NB4 (cell line): ENCODE data around the gene RGL2.
"Not testable (repeated sequence)": the region's sequence is repeated elsewhere in the genome, so short reads cannot be mapped to it uniquely, and the experiment has no call there.

Experiments used
- DNase-seq: peaks from one replicate; pipeline ENCODE4 v3.0.0; 2010; ENCODE audit warnings: low read depth
- H3K4me3 ChIP-seq: one replicate; pipeline ENCODE4 v1.5.1; 2011; ENCODE audit warnings: mild to moderate bottlenecking, low read depth, low read length, moderate library complexity
- CTCF ChIP-seq: IDR thresholded peaks from one replicate; pipeline ENCODE4 v1.5.1; 2012; ENCODE audit warnings: low read depth, low read length
- MAX ChIP-seq: IDR thresholded peaks from 2 replicates; pipeline ENCODE4 v1.6.1; 2011; ENCODE audit warnings: low read depth, low read length
- MYC ChIP-seq: IDR thresholded peaks from 2 replicates; pipeline ENCODE4 v1.6.1; 2011; ENCODE audit warnings: low read depth, low read length
- POLR2A ChIP-seq: IDR thresholded peaks from 2 replicates; pipeline ENCODE4 v1.6.1; 2011; ENCODE audit warnings: mild to moderate bottlenecking; ENCODE audit not compliant: insufficient read length; ENCODE audit errors: extremely low read depth

The RGL2 gene

GRCh38 chr6:33298773-33299236 is at the start of gene RGL2:
TSS of gene RGL2 (minus strand) at chr6:33298942. CDS start at chr6:33298610, 332 bp downstream.
- peak; percentile 92 for DNase-seq
- H3K4me3 ChIP-seq, result peak within 1 kb of the TSS; percentile 83
- TF ChIP-seq MAX, result 0 out of 2 replicates have a peak, but pooled peaks have one; percentile 11
- TF ChIP-seq POLR2A, result peak; percentile 16
- TF ChIP-seq CTCF, result no peak
- 0 out of 2 replicates have a peak, but pooled peaks have one; percentile 34 for TF ChIP-seq MYC

- no peak for TF ChIP-seq POLR2A
- TF ChIP-seq MAX, result no peak
- TF ChIP-seq MYC, result no peak
- no peak for TF ChIP-seq CTCF
- H3K4me3 ChIP-seq, result no peak overlapping the region
- DNase-seq, result no peak
These were observed 49.1 kb upstream of the RGL2 start for GRCh38 chr6:33347816-33348215.

- DNase-seq, H3K4me3 ChIP-seq: not testable (repeated sequence)
These were observed 48.2 kb upstream of the RGL2 start for GRCh38 chr6:33346972-33347371.

GRCh38 chr6:33344701-33345697 is 46.3 kb upstream of the RGL2 start:
- DNase-seq, result peak; percentile 80
- no peak overlapping the region for H3K4me3 ChIP-seq
- TF ChIP-seq MAX, result no peak
- no peak for TF ChIP-seq POLR2A
- TF ChIP-seq MYC, result no peak
- TF ChIP-seq CTCF, result peak; percentile 55

- no peak for TF ChIP-seq POLR2A
- no peak for TF ChIP-seq CTCF
- TF ChIP-seq MAX, result no peak
- no peak for TF ChIP-seq MYC
- DNase-seq, result no peak
- H3K4me3 ChIP-seq, result no peak overlapping the region
These were observed 45.3 kb upstream of the RGL2 start for GRCh38 chr6:33343953-33344611.

GRCh38 chr6:33343606-33343952 is 44.8 kb upstream of the RGL2 start:
- not testable (repeated sequence) for DNase-seq

GRCh38 chr6:33339193-33339592 is 40.5 kb upstream of the RGL2 start:
- no peak overlapping the region for H3K4me3 ChIP-seq
- no peak for DNase-seq
- TF ChIP-seq CTCF, result no peak
- no peak for TF ChIP-seq MYC
- TF ChIP-seq POLR2A, result no peak
- TF ChIP-seq MAX, result no peak

More at GRCh38 chr6:33343606-33343952, 44.8 kb upstream of the RGL2 start:
- H3K4me3 ChIP-seq, result not testable (repeated sequence)
